GM19438 (cell line): ENCODE results near the gene DACT2.
"Not testable (repeated sequence)": the region's sequence is repeated elsewhere in the genome, so short reads cannot be mapped to it uniquely, and the experiment has no call there.

Source experiments
- ATAC-seq: cut with Tn5 transposase; IDR thresholded peaks from one replicate; pipeline ENCODE4 v1.9.1; 2021; ENCODE audit warnings: low read depth; ENCODE audit not compliant: unreplicated experiment

DACT2 gene

DNA sequence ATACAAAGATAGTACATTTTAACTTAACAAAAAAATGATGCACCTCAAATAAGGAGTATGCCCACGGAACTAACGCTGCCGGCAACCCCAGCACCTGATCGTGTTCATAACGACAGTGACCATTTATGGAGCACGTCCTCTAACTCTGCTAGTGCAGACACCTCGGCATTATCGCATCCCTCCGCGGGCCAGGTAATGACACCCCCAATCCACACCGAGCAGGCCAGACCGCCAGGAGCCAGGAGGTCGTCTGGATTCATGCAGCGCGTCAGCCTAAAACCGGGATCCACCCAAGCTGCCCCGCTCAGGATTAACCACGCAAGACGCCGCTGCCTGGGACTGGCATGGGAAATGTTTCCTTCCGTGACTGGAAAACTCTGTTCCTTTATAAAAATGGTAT lies 34.1 kb downstream of the DACT2 start:
- ATAC-seq: no peak

DNA sequence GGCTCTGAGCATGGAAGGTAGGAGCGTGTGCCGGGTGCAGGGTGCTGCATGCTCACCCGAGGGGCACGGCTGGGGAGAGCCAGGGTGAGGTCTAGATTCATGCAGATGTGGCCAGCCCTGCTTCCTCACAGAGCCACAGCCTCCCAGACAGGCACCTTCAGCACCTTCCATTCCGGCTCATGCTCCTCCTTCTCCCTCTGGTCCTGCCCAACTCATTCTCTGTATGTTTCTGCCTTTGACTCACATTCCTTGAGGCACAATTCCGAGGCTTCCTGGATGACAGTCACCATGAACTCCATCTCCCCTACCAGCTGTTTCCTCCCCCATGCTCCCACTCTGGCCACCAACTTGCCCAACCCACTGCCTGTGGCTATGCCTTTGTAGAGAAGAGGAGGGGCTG lies 35.4 kb downstream of the DACT2 start:
- ATAC-seq: no peak

- ATAC-seq: no peak
Observed at GRCh38 chr6:168283686-168284025, 35.9 kb downstream of the DACT2 start.

DNA sequence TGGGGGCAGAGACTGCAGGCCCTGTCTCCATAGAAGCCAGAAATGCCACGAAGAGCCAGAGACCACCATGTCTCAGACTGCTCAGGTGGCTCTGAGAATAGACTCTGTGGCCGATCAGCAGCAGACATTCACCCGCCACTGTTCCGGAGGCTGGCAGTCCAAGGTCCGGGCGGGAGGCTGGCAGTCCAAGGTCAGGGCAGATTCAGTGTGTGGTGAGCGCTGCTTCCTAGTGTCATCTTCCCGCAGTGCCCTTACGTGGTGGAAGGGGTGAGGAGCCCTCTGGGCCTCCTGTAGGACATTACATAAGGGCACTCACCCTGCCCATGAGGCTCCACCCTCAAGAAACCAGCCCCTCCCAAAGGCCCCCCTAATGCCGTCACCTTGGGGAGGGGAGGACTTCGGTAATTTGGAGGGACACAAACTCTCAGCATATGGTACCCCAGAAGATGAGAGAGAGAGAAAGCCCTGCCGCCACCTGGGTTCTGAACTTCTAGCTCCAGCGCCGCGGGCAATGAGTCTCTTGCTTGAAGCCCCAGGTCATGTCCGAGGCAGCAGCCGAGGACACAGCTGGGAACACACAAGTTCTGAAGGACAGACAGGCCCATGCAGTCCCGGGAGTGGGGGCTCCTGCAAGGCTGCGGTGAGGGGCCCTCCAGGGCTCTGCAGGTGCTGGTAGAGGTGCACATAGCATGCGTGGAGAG lies 36.4 kb downstream of the DACT2 start:
- no peak for ATAC-seq

- ATAC-seq: no peak
Observed at GRCh38 chr6:168281826-168282225, 37.8 kb downstream of the DACT2 start.

- not testable (repeated sequence) for ATAC-seq
Observed at GRCh38 chr6:168281314-168281713, 38.3 kb downstream of the DACT2 start.

- ATAC-seq: no peak
Observed at GRCh38 chr6:168280899-168281245, 38.7 kb downstream of the DACT2 start.

DNA sequence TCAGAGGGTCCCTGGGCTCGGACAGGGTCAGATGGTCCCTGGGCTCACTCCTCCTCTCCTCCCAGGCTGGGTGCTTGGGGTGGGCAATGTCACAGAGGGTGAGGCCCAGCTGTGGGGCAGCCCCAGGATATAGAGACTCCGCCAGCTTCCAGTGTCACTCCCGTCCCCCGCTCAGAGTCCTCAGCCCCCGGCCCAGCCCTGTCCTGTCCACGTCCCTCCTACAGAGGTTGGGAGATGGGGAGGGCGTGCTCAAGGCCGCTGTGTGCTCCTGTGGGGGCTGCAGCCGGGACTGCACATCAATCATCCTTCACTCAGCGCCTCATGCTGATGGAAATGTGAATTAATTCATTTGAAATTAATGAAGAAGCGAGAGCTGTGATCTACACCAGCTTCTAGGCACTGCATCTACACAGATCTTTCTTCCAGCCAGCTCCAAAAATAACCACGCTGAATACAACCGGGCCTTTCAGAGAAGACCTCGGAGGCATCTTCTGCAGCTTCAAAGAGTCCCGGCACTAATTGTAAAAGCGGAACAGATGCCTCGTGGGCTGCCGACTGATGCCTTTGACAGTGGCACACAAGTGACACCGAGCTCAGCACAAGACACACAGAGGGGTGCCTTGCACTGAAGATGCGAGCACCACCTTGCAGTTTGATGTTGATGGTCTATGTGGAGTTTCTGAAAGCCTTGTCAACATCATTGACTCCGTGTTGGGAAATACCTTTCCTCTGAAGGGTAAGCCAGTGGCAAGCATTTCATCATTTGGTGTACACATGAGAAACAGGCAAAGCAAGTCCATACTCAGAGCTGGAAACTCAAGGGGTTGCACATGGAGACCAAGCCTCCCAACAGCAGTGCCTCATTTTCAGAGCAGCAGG lies 39.3 kb downstream of the DACT2 start:
- no peak for ATAC-seq

DNA sequence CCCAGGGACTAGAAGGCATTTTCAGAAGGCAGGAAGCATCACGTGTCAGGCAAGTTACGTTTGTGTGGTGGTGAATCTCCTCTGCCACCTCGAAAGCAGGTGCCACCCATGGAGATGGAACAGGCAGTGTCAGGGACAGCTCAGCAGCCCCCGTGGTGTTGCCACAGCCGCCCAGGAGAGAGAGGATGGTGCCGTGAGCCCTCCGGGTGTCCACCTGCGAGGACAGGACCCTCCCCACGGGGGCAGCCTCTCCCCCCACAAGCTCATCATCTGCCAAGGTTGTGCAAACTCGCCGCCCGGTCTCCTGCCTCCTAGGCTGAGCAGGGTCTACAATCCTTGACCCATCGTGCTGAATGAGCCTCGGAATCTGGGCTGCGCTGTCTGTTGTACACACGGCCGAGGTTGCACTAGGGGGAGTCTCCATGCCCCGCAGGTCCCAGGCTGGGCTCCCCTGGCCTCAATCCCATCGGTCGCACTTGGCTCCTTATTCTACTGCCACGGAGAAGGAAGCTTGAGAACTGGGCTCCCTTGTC lies 40.1 kb downstream of the DACT2 start:
- no peak for ATAC-seq

DNA sequence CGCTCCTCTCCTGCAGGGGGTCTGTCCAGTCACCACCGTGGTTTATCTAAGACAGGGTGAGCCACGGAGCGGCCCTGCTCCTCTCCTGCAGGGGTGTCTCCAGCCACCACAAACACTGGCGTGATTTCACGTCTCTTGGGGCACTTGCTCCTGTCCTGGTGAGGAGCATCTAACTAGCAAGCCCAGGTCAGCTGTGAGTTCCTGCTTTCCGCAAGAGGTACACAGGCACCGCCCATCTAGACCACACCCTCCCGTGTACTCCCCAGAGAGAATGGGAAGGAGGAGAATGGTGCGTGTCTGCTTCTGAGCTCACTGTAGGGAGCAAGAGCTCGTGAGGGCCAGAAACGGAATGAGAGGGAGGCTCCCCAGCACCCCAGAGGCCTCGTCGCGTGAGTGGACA lies 40.7 kb downstream of the DACT2 start:
- ATAC-seq: no peak

- ATAC-seq: no peak
Observed at GRCh38 chr6:168277274-168277669, 42.3 kb downstream of the DACT2 start.

DNA sequence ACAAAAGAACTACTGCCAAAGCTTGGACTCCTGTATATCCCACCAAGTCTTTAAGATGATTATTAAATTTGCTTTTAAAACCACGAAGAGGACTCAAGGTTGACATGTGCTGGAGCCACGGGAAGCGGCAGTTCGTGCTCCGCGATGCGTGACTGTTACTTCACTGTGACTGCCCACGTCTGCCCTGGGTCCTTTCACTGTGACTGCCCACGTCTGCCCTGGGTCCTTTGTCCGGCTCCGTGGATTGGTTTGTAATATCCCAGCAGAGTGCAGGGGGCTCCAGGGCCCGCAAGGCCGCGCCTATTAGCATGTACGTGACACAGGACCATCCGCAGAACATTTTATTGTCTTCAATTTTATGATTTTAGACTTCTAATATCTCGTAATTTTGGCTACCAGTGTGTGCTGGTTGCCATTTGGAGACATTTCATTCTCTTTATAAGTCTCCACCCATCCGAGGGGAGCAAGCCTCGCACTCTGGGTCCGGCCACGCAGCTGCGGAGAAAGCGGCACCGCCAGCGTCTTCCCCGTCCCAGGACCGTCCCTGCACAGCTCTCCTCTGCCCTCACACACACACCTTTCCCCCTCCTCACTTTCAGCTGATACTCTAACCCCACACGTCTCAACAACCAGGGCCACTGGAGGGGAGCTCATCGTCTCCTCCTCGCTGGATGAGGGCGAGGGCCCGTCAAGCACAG lies 42.9 kb downstream of the DACT2 start:
- ATAC-seq: no peak

- no peak for ATAC-seq
Observed at GRCh38 chr6:168275168-168275567, 44.4 kb downstream of the DACT2 start.

DNA sequence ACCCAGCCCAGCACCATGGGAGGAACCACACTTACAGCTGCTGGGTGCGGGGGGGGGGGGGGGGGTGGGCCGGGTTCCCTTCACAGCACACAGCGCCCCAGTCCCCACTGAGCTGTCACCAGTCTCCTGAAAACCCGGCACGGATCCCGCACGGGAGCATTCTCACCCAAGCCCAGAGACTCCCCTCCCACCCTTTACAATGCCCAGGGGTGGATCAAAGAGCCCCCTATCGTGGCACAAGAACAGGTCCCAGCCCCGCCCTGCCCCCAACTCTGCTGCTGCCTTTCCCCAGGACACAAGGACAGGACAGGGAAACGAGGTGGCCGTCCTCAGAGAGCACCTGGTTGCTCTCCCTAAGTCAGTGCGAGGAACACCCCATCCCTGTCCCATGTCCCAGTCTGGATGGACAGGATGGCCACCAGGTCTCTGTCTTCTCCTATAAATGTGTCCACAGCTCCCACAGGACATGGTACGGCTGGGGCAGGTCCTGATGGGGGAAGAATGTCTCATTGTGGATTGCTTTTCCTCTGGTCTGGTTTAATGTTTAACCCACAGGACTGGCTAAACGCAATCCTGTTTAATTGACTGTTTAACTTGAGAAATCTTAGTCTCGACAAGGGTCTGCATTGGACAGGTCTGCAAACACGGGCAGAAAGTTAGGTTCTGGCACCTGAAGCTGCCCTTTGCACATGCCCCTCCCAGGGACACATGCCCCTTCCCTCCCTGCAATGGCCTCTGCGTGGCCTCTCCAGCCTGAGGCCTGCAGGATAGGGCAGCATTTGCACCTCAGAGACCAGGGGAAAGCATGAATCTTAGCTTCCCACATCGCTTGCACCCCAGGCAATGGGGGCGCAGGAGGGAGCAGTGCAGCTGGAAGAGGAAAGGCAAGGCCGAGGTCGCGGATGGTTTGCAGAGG lies 45.3 kb downstream of the DACT2 start:
- no peak for ATAC-seq

GRCh38 chr6:168273441-168274036 lies 46.0 kb downstream of the DACT2 start:
- no peak for ATAC-seq

DNA sequence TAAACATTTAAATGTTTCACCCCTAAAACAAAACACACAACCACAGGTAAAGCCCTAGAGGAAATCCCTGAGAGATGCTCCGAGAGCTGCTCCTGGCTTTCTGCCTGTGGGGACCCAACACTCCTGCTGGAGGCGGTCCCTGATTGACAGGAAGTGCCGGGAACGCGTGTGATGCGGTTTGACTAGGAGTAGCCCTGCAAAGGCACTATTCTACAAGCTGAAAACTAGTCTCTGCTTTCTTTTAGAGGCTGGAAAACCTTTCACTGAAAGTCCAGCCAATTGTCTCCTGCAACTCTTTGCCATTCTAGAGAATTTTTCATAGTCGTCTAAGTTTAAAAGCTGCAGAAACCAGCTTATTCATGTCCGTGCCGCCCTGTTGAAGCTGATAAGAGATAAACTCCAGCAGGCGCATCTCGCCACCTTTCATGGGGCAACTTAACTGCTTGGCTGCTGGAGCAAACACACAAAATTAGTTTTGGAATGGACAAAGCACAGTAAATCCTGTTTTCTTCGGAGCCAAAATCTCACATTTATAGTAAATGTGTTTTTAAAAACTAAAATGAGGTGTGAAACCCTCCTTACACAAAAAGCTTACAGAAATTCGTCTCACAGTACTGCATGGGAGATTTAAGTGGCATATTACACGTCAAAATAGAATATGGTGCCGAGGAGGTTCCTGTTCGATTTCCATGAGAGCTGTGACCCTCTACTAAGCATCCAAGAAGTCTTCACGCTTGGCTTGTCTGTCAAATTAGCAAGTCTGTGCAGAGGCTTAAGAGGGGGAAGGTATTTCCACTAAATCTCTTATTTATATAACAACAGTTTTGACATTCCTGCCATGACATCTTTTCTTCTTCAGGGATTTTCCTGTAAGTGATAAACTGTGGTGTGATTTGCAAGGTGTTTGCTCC lies 46.9 kb downstream of the DACT2 start:
- ATAC-seq: no peak

DNA sequence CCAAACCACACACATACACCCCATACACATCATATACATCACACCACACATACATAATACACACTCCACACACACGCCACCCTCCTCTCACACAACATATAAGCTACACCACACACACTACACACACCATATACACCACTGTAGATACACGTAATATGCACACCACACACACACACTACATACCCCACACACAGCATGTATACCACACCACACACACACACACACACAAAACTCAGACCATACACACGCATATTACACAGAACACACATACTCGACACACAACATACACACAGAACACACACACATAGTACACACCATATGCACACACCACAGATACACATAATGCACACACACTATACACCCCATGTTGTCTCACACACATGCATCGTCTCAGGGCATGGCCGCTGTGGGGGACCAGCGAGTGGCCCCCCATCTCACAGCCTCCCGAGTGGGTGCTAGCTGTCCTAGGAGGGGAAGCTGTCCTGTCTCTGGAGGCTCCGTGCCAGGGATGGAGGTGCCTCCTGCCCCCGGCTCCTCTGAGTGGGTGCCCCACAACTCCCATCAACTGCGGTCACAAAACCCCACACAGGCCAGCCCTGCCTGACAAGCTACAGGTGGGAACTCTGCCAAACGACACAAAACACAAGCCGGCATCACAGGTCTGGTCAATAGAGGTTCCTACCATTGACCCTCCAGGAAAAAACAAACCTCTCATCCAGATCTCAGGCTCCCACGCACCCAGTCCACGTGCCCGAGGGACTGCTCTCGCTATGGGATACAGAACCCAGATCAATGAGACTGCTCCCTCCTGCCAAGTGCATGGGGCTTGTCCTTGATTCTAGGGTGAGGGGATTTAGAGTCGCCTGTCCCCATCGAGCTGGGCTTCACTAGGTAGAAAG lies 49.1 kb downstream of the DACT2 start:
- ATAC-seq: no peak
